Body of pancreas (tissue), 4 donors: ENCODE results near the gene C2orf81. TPM values are rescaled to one million over a fixed set of nuclear protein-coding genes. Genes with fewer than 3 reads are reported as not detected.

Source experiments
- ATAC-seq: fragments of 150-250 bp; one replicate; pipeline ENCODE4 v1.9.1; 2016
- DNase-seq, 4 donors: peaks; one replicate each; pipeline ENCODE4 v3.0.0-alpha.2; 2019
- H3K27ac ChIP-seq, 4 donors: fragments of 200-600 bp; sonication (generic); 1 replicate in 3 of 4; 2 replicates in 1 of 4; pipeline versions ENCODE4 v1.5.1 to v1.6.1; 2016 to 2019; ENCODE audit warnings: mild to moderate bottlenecking in 1 of 4, mixed read lengths in 1 of 4, moderate library complexity in 1 of 4
- H3K27me3 ChIP-seq, 2 donors: fragments of 200-600 bp; sonication (generic); one replicate each; pipeline ENCODE4 v1.6.0; 2016; ENCODE audit warnings: mild to moderate bottlenecking in 1 of 2
- H3K36me3 ChIP-seq, 2 donors: fragments of 200-600 bp; sonication (generic); replicated peaks in 1 of 2; 2 replicates each; pipeline ENCODE4 v1.5.1; 2016; ENCODE audit warnings: low read depth in 2 of 2; ENCODE audit not compliant: insufficient read depth in 1 of 2
- H3K4me1 ChIP-seq: fragments of 200-600 bp; sonication (generic); one replicate; pipeline ENCODE4 v1.6.0; 2016
- H3K4me3 ChIP-seq, 2 donors: fragments of 200-600 bp; sonication (generic); 1 replicate in 1 of 2; 2 replicates in 1 of 2; pipeline ENCODE4 v1.5.1; 2016 to 2019
- H3K9me3 ChIP-seq, 3 donors: fragments of 200-600 bp; sonication (generic); 1 replicate in 2 of 3; 2 replicates in 1 of 3; pipeline ENCODE4 v1.5.1; 2016
- POLR2A ChIP-seq, 3 donors: fragments of 450-650 bp; IDR thresholded peaks; one replicate each; pipeline ENCODE4 v1.6.1; 2016; ENCODE audit warnings: antibody characterized with exemption in 3 of 3, mild to moderate bottlenecking in 2 of 3
- WGBS, 2 donors: methylation state at CpG; one replicate each; pipeline ENCODE4 v1.1.5; 2017; 5-methylcytosine and 5-hydroxymethylcytosine counted together
- intact Hi-C: fragments of 100-400 bp; cut with DNase I; formaldehyde crosslinking; loops from one replicate; pipeline ENCODE4 v1.15.1; 2023
- total RNA-seq, 2 donors: library from RNA; depleted of rRNA; stranded (reverse); fragments of >200 nt; gene quantifications; one replicate each; pipeline ENCODE4 v1.1.0, GENCODE V29; 2016
- TF ChIP-seq, protein P1 (sequence below), 7 experiments: fragments of 450-650 bp in 4 of 7; fragments of 200-600 bp in 3 of 7; sonication (generic) in 3 of 7; IDR thresholded peaks; one replicate each; pipeline ENCODE4 v1.5.1; 2016 to 2019; ENCODE audit warnings: antibody characterized with exemption in 7 of 7

The C2orf81 gene
- total RNA-seq, 2 donors from 2014 or later = 0.33 to 1.6 TPM

DNA sequence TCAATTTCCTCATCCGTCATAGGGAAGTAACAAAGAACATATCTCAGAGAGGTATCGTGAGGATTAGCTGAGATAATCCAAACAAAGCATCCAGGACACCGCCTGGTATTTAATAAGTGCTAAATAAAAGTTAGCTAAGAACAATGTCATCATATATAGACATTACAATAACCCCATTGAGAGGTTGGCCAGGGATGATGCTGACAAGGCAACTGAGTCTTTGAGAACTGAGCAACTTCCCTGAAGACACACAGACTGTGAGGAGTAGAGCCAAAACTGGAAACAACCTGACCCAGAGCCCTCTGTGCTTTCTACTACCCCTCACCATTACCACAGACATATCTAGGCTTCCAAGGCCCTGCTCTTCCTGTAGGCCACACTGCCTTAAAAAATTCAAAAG, 39.7 kb downstream of the C2orf81 start:
- ATAC-seq = no peak
- no peaks in the 10 kb centered on the region for H3K9me3 ChIP-seq
- H3K27me3 ChIP-seq = no peaks in the 10 kb centered on the region
- no peak overlapping the region for H3K27ac ChIP-seq
- no peak for TF ChIP-seq POLR2A (IDR thresholded peaks at IDR 0.05)
- TF ChIP-seq, protein P1, sequence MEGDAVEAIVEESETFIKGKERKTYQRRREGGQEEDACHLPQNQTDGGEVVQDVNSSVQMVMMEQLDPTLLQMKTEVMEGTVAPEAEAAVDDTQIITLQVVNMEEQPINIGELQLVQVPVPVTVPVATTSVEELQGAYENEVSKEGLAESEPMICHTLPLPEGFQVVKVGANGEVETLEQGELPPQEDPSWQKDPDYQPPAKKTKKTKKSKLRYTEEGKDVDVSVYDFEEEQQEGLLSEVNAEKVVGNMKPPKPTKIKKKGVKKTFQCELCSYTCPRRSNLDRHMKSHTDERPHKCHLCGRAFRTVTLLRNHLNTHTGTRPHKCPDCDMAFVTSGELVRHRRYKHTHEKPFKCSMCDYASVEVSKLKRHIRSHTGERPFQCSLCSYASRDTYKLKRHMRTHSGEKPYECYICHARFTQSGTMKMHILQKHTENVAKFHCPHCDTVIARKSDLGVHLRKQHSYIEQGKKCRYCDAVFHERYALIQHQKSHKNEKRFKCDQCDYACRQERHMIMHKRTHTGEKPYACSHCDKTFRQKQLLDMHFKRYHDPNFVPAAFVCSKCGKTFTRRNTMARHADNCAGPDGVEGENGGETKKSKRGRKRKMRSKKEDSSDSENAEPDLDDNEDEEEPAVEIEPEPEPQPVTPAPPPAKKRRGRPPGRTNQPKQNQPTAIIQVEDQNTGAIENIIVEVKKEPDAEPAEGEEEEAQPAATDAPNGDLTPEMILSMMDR (IDR thresholded peaks at IDR 0.05) = no peak
- intact Hi-C loops = no loop called here
- H3K4me3 ChIP-seq = no peak overlapping the region
- H3K36me3 ChIP-seq = peaks cover 3 to 5% of the 10 kb centered on the region in 2 donors
- H3K4me1 ChIP-seq = peaks cover 43% of the 10 kb centered on the region
- no peak for DNase-seq
- WGBS, 2 donors = 92 to 94% methylated on average over 3 of the region's 3 CpGs

DNA sequence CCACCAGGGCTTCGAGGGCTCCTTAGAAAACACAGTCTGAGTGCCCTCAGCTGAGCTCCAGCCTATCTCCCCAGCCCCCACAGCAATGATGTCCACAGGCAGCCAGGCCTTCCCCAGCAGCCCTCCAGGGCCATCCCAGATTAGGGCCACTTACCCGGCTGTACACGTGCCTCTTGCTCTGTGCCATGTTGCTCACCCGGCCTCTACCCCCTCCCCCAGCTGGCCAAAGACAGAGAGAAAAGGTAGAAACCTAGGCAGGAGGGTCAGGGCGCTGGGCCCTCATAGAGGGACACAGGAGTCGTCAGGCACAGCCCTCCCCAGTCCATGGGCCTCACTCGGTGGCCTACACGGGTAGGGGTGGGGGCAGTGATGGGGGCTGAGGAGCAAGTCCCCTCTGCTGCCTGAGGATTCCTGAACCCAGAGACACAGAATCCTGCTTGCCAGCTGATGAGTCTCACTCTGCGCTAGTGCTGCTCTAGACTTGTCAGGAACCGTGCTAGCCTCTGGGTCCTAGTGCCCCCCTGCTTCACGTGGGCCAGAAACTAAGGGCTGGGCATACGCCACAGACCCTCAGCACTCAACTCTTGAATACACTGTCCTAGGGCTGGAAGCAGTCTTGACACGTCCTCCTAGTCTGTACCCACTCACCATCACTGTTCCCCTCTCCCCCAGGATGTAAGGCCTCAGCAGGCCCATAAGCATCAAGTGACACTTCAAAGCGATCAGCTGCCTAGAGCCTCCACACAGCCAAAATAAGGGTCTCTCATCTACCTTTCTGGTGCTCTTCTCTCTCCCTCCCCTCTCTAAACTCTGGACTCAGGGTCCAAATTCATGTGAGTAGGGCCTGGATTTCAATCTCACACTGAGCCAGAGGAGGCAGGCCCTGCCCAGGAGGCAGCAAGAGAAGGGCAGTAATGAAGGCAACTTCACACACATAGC, 41.3 kb downstream of the C2orf81 start, which contains the start of gene DCTN1:
Gene DCTN1, minus strand, starts transcription at position 461 of the 939 bp plus-strand sequence. Its CDS starts 274 bp downstream, at position 187.
- Histone ChIP-seq H3K27me3 (no peaks in the 10 kb centered on the region), H3K4me1 (peaks cover 43% of the 10 kb centered on the region), H3K4me3 (no peak within 1 kb of the TSS), H3K27ac (no peak within 1 kb of the TSS), H3K36me3 (peaks cover 3 to 5% of the 10 kb centered on the region in 2 donors), H3K9me3 (no peaks in the 10 kb centered on the region)
- ATAC-seq = peak; percentile 36
- DNase-seq = peak; percentile 25 to 68 (median 37)
- 23 to 37% methylated on average over 6 to 14 of the region's 14 CpGs for WGBS, 2 donors
- TF ChIP-seq, protein P1 (IDR thresholded peaks at IDR 0.05) = no peak
- TF ChIP-seq POLR2A (IDR thresholded peaks at IDR 0.05) = no peak
- intact Hi-C loops = no loop called here

DNA sequence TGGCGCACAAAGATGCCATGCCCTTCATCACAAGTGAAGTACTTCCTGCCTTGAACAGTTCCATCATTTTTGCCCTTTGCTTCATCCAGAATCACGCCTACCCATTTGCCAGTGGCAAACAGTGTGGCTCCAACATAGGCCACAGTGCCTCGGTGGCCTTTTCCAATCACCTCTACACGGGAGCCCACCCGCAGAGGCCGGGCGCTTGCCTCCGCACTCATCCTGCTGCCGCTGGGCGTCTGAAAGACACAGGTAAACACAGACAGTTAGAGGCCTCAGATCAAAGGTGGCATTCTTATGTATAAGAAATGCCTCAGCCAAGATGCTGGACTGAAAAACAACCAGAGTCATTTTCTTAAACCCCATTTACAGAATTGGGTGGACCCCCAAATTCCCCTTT, 43.4 kb downstream of the C2orf81 start:
- TF ChIP-seq, protein P1 (IDR thresholded peaks at IDR 0.05) = no peak
- no peak for TF ChIP-seq POLR2A (IDR thresholded peaks at IDR 0.05)
- H3K36me3 ChIP-seq = peaks cover 3 to 5% of the 10 kb centered on the region in 2 donors
- no peak overlapping the region for H3K27ac ChIP-seq
- no peaks in the 10 kb centered on the region for H3K9me3 ChIP-seq
- DNase-seq (no peak), ATAC-seq (no peak)
- H3K4me3 ChIP-seq = no peak overlapping the region
- 87 to 92% methylated on average over 10 of the region's 10 CpGs for WGBS, 2 donors
- peaks cover 30% of the 10 kb centered on the region for H3K4me1 ChIP-seq
- intact Hi-C loops = no loop called here
- no peaks in the 10 kb centered on the region for H3K27me3 ChIP-seq

DNA sequence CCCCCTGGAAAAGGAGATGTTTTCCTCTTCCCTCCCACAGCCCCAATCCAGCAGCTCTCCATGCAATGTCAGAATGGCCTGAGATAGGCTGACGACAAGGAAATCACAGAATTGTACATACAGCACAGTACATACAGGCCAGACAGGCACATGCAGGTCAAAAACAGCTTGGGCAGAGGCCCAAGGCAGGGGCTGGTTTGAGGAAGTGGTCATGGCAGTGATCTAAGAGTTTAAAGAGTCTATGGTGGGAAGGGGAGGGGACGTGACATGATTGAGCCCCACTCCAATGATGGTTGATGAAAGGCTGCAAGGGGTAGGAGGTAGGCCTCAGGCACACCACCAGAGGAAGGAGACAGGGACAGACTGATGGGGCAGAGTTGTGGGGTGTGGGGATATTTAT, 45.6 kb downstream of the C2orf81 start:
- Histone ChIP-seq H3K27me3 (no peaks in the 10 kb centered on the region), H3K4me1 (peaks cover 21% of the 10 kb centered on the region), H3K36me3 (peaks cover 5 to 8% of the 10 kb centered on the region in 2 donors), H3K9me3 (no peaks in the 10 kb centered on the region), H3K27ac (no peak overlapping the region), H3K4me3 (no peak overlapping the region)
- intact Hi-C loops = no loop called here
- WGBS, 2 donors = 81 to 95% methylated on average over 2 of the region's 2 CpGs
- DNase-seq = no peak
- no peak for TF ChIP-seq POLR2A (IDR thresholded peaks at IDR 0.05)
- TF ChIP-seq, protein P1 (IDR thresholded peaks at IDR 0.05) = no peak
- ATAC-seq = no peak
